Subcutaneous adipose tissue (tissue), 4 donors: ENCODE measurements around the gene COL3A1. TPM values are rescaled to one million over a fixed set of nuclear protein-coding genes. Genes with fewer than 3 reads are reported as not detected.

ENCODE experiments used
- total RNA-seq, 4 donors: library from RNA; depleted of rRNA; stranded (reverse); fragments of >200 nt; gene quantifications; one replicate each; pipeline ENCODE4 v1.1.0, GENCODE V29; 2016
- TF ChIP-seq, protein P1 (sequence below): fragments of 450-650 bp; IDR thresholded peaks from one replicate; pipeline ENCODE4 v1.5.1; 2016; ENCODE audit warnings: low read depth, mild to moderate bottlenecking, control low read depth, antibody characterized with exemption, moderate library complexity

COL3A1 gene
- total RNA-seq, 4 donors from 2014 or later: 115 to 629 (median 242) TPM

DNA sequence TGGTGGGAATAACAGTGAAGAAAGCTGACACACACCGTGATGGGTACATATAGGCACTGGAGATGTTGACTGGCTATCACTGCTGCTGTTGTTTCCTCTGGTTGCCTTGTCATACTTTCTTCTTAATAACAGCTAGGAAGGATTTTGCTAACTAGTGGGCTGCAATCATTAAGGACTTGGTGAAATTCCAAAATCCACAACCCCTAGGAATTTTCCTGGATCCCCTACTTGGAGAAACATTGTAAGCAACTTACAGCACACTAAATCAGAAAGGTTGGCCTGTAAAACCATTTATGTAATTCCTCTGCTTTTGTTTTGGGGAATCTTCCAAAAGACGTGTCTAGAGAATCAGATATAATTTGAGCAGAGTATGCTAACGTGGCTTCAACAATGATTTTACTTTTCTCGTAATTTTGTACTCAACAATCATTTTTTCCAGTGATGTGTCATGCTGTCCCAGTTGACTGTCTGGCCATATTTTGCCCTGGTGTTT, 8.0 kb upstream of the COL3A1 start:
- TF ChIP-seq, protein P1, sequence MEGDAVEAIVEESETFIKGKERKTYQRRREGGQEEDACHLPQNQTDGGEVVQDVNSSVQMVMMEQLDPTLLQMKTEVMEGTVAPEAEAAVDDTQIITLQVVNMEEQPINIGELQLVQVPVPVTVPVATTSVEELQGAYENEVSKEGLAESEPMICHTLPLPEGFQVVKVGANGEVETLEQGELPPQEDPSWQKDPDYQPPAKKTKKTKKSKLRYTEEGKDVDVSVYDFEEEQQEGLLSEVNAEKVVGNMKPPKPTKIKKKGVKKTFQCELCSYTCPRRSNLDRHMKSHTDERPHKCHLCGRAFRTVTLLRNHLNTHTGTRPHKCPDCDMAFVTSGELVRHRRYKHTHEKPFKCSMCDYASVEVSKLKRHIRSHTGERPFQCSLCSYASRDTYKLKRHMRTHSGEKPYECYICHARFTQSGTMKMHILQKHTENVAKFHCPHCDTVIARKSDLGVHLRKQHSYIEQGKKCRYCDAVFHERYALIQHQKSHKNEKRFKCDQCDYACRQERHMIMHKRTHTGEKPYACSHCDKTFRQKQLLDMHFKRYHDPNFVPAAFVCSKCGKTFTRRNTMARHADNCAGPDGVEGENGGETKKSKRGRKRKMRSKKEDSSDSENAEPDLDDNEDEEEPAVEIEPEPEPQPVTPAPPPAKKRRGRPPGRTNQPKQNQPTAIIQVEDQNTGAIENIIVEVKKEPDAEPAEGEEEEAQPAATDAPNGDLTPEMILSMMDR: no peak

DNA sequence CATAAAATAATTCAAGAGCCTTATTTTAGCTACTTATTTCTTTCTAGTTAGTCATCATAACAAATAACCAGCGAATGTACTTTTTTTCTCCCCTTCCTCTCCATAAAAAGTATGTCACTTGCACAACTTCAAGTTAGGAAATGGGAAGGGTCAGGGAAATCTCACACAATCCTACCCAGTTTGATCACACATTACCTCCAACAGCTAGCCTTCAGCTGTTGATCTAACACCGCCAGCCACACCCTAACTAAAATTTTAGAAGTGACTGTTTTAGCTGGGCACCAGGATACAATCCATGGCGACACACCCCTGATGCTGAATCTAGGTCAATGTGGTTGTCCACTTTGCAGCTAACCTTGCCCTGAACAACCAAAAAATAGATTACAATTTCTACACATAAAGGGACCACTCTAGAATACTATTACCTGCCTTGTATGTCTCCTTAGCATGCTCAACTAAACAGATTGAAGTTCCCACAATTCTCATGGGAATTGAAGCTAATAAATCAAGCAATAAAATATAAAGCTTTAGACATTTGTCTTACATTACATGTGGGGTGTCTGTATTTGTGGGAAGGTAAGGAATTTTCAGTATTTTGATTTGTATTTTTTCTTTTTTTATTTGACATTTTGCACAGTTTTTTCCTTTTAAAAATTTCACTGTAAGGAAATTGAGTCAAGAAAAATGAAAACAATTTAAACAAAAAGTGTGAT, 7.3 kb upstream of the COL3A1 start:
- TF ChIP-seq, protein P1: no peak

DNA sequence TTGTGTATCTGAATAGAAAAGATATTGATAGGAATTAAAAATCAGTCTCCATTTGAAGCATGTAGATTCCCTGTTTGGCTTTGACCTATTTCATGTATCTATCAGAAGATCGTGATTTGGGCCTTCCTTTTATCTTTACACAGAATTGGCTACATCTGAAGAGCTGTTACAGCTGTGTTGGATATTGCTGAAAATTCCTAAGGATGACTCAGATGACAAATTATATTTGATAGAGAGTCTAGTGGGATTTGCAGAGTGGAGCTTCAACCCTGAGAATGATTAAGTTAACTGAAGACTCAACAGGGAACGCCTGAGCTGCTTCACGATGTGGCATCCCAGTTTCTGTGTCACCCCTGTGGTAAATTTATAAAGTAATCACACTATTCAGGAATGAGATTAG, 4.9 kb upstream of the COL3A1 start:
- TF ChIP-seq, protein P1: no peak

DNA sequence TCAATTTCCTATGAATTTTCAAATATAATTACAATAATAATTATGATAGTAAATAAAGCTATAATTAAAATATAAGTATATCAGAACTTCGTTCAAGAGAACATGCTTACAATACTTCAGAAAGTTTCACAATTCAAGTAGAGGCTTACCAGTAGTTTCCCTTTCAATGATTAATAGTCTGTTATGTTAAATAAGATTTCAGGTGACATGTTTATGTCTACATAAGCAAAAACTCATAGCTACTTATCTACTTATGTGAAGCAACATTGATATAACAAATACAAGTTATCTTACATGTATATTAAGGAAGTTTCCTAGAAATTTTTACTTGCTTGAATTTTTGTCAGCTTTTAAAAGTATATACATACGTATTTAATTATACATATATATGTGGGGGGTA, 4.5 kb upstream of the COL3A1 start:
- TF ChIP-seq, protein P1: no peak

DNA sequence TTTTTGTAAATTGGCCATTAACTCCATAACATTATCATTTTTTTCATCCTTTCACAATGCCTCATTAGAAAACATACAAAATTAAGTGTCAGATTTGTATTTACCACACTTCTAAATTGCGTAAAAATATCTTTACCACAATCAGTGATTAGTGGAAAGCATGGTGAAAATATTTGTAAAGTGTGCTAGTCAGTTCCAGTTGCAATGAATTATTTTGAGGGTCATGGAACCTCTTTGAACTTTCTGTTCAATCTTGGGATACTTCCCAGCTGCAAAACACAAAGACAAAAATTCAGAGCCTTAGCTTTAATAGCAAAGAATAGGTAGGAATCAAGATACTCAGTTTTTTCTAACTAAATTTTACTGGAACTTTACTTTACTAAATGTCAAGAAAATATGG, 4.0 kb upstream of the COL3A1 start:
- TF ChIP-seq, protein P1: no peak

DNA sequence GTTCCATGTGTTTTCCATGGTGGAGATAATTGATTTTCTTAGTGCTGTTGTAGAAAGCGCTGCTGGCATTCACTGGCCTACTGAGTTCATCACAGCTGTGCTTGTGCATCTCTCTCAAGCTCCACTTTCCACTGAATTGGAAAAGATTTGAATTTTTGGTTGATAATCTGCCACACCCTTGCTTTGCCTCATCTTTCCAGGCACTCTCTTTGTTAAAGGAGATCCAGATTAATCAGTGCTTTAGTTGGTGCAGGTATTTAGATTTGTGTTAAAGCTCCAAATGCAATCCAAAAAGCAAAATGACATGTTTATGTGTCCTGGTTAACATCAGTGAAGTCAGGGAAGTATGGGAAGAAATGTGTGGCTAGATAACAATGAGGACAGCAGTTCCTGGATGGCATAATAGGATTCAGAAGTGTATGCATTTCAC, 2.7 kb upstream of the COL3A1 start:
- TF ChIP-seq, protein P1: no peak

DNA sequence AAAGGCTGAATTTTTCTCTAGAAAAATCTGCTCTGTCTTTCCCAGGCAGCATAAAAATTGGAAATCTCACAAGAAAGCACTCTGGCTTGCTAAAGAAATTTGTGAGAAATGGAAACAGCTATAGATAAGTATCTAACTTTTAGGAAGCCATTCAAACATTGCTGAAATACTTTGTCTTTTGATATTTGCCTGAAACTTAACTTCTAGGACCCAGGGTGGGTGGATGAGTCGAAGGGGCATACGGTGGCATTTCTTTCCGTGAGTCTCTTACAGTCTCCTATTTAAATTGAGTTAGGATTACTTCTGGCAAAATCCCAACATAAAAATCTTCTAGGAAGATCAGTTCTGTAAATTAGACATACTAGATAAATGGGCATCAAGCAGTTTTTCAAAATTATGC, 532 bp upstream of the COL3A1 start:
- TF ChIP-seq, protein P1: no peak
